ENCODE data around the gene DNER. TPM values are rescaled to one million over a fixed set of nuclear protein-coding genes. Genes with fewer than 3 reads are reported as not detected.

Gene DNER
- total and polyA plus RNA-seq, 2 experiments from 2014 or later, result 4.7 to 8.8 TPM

DNA sequence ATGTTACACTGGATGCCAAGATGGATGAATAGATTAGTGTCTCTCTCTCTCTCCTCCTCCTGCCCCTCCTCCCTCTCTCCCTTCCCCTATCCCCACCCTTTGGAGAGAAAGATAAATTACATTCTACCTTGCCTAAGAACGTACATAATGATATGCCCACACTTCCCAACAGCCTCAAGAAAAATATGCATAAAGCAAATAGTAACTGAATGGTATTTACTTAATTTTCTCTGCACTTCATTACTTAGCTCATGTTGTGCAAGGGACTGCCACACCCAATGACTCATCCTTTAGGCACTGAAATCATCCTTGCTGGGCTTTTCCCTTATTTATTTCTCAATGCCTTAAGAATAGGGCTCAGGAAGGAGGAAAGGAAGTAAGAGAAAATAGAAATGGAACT is 306.0 kb downstream of the DNER start:
- H3K27ac Mint-ChIP-seq, result no peak overlapping the region
- ATAC-seq (peak; percentile 34; the same call in 2 of the 3 replicates), DNase-seq (ENCODE audit: low spot score) (peak; percentile 51)
- no peak overlapping the region for H3K4me3 Mint-ChIP-seq
- Histone ChIP-seq H3K9me2 (ENCODE audit: insufficient read depth) (peaks cover 5% of the 10 kb centered on the region; the same call in 1 of the 2 replicates), H3K4me3 (no peak overlapping the region), H3K79me2 (replicated peaks; ENCODE audit: insufficient read depth) (no peaks in the 10 kb centered on the region), H3K36me3 (ENCODE audit: insufficient read depth) (no peaks in the 10 kb centered on the region), H3K27ac (ENCODE audit: low read depth) (peak overlapping the region; percentile 53; the same call in 1 of the 2 replicates), H3K4me2 (no peak overlapping the region), H4K20me1 (replicated peaks; ENCODE audit: insufficient read depth) (no peaks in the 10 kb centered on the region), H3K4me1 (ENCODE audit: insufficient read depth) (peaks cover 25% of the 10 kb centered on the region), H2AFZ (no peak overlapping the region), H3F3A (replicated peaks; ENCODE audit: low read depth) (no peaks in the 10 kb centered on the region), H3K27me3 (ENCODE audit: insufficient read depth) (no peaks in the 10 kb centered on the region)
- no peaks in the 10 kb centered on the region for H3K36me3 Mint-ChIP-seq (ENCODE audit: low read depth)
- H3K27me3 Mint-ChIP-seq (ENCODE audit: insufficient read depth, low read depth, poor library complexity), result peaks cover 7% of the 10 kb centered on the region
- H3K9me3 Mint-ChIP-seq, result peaks cover 3% of the 10 kb centered on the region; the same call in 1 of the 3 replicates
- no peak for TF ChIP-seq EZH2 (IDR thresholded peaks at IDR 0.05; ENCODE audit: low read depth, unreplicated experiment)
- H3K4me1 Mint-ChIP-seq, result peaks cover 25% of the 10 kb centered on the region

DNA sequence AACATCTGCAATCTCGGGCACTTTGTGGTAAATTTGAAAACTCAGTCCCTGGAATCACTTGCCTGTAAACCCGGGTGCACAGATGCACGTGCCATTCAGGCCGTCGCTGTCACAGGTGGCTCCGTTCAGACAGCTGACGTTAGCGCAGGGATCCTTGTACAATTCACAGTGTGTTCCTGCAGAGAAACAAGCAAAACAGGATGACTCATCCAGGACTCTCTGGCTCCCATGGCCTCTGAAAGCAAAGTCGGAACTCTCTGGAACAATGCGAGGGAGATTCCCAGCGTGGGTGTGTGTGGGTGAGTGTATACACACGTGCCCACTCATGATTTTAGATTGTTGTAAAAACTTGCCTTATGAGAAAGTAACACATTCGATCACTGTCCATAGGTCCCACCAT is 307.2 kb downstream of the DNER start:
- H3K27ac ChIP-seq (ENCODE audit: low read depth), result no peak overlapping the region
- H3F3A ChIP-seq (replicated peaks; ENCODE audit: low read depth), result no peaks in the 10 kb centered on the region
- TF ChIP-seq EZH2phosphoT487 (IDR thresholded peaks at IDR 0.05; ENCODE audit: unreplicated experiment) (no peak), POLR2AphosphoS5 (IDR thresholded peaks at IDR 0.05; ENCODE audit: low read depth) (no peak), ZNF114 (CRISPR knock-in tag; IDR thresholded peaks at IDR 0.05) (no peak), EZH2 (IDR thresholded peaks at IDR 0.05; ENCODE audit: low read depth, unreplicated experiment) (no peak)
- TF ChIP-seq, protein P1, sequence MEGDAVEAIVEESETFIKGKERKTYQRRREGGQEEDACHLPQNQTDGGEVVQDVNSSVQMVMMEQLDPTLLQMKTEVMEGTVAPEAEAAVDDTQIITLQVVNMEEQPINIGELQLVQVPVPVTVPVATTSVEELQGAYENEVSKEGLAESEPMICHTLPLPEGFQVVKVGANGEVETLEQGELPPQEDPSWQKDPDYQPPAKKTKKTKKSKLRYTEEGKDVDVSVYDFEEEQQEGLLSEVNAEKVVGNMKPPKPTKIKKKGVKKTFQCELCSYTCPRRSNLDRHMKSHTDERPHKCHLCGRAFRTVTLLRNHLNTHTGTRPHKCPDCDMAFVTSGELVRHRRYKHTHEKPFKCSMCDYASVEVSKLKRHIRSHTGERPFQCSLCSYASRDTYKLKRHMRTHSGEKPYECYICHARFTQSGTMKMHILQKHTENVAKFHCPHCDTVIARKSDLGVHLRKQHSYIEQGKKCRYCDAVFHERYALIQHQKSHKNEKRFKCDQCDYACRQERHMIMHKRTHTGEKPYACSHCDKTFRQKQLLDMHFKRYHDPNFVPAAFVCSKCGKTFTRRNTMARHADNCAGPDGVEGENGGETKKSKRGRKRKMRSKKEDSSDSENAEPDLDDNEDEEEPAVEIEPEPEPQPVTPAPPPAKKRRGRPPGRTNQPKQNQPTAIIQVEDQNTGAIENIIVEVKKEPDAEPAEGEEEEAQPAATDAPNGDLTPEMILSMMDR (conservative IDR thresholded peaks at IDR 0.05; ENCODE audit: low read depth in 2 of 2), result no peak
- TF ChIP-seq, protein P2, sequence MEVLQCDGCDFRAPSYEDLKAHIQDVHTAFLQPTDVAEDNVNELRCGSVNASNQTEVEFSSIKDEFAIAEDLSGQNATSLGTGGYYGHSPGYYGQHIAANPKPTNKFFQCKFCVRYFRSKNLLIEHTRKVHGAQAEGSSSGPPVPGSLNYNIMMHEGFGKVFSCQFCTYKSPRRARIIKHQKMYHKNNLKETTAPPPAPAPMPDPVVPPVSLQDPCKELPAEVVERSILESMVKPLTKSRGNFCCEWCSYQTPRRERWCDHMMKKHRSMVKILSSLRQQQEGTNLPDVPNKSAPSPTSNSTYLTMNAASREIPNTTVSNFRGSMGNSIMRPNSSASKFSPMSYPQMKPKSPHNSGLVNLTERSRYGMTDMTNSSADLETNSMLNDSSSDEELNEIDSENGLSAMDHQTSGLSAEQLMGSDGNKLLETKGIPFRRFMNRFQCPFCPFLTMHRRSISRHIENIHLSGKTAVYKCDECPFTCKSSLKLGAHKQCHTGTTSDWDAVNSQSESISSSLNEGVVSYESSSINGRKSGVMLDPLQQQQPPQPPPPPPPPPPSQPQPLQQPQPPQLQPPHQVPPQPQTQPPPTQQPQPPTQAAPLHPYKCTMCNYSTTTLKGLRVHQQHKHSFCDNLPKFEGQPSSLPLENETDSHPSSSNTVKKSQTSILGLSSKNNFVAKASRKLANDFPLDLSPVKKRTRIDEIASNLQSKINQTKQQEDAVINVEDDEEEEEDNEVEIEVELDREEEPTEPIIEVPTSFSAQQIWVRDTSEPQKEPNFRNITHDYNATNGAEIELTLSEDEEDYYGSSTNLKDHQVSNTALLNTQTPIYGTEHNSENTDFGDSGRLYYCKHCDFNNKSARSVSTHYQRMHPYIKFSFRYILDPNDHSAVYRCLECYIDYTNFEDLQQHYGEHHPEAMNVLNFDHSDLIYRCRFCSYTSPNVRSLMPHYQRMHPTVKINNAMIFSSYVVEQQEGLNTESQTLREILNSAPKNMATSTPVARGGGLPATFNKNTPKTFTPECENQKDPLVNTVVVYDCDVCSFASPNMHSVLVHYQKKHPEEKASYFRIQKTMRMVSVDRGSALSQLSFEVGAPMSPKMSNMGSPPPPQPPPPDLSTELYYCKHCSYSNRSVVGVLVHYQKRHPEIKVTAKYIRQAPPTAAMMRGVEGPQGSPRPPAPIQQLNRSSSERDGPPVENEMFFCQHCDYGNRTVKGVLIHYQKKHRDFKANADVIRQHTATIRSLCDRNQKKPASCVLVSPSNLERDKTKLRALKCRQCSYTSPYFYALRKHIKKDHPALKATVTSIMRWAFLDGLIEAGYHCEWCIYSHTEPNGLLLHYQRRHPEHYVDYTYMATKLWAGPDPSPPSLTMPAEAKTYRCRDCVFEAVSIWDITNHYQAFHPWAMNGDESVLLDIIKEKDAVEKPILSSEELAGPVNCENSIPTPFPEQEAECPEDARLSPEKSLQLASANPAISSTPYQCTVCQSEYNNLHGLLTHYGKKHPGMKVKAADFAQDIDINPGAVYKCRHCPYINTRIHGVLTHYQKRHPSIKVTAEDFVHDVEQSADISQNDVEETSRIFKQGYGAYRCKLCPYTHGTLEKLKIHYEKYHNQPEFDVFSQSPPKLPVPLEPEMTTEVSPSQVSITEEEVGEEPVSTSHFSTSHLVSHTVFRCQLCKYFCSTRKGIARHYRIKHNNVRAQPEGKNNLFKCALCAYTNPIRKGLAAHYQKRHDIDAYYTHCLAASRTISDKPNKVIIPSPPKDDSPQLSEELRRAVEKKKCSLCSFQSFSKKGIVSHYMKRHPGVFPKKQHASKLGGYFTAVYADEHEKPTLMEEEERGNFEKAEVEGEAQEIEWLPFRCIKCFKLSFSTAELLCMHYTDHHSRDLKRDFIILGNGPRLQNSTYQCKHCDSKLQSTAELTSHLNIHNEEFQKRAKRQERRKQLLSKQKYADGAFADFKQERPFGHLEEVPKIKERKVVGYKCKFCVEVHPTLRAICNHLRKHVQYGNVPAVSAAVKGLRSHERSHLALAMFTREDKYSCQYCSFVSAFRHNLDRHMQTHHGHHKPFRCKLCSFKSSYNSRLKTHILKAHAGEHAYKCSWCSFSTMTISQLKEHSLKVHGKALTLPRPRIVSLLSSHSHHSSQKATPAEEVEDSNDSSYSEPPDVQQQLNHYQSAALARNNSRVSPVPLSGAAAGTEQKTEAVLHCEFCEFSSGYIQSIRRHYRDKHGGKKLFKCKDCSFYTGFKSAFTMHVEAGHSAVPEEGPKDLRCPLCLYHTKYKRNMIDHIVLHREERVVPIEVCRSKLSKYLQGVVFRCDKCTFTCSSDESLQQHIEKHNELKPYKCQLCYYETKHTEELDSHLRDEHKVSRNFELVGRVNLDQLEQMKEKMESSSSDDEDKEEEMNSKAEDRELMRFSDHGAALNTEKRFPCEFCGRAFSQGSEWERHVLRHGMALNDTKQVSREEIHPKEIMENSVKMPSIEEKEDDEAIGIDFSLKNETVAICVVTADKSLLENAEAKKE (CRISPR knock-in tag; IDR thresholded peaks at IDR 0.05), result no peak
- Mint-ChIP-seq H3K27ac (no peak overlapping the region), H3K4me3 (no peak overlapping the region), H3K27me3 (ENCODE audit: insufficient read depth, low read depth, poor library complexity) (peaks cover 4% of the 10 kb centered on the region), H3K4me1 (peaks cover 25% of the 10 kb centered on the region), H3K9me3 (no peaks in the 10 kb centered on the region; the same call in 2 of the 3 replicates), H3K36me3 (ENCODE audit: low read depth) (no peaks in the 10 kb centered on the region)
- H3K4me1 ChIP-seq (ENCODE audit: insufficient read depth), result peaks cover 25% of the 10 kb centered on the region
- ATAC-seq (no peak), DNase-seq (ENCODE audit: low spot score) (no peak)
- H2AFZ ChIP-seq, result no peak overlapping the region
- no peaks in the 10 kb centered on the region for H3K36me3 ChIP-seq (ENCODE audit: insufficient read depth)
- H4K20me1 ChIP-seq (replicated peaks; ENCODE audit: insufficient read depth), result no peaks in the 10 kb centered on the region
- no peaks in the 10 kb centered on the region for H3K79me2 ChIP-seq (replicated peaks; ENCODE audit: insufficient read depth)
- H3K27me3 ChIP-seq (ENCODE audit: insufficient read depth), result no peaks in the 10 kb centered on the region
- H3K4me2 ChIP-seq, result no peak overlapping the region
- peaks cover 5% of the 10 kb centered on the region; the same call in 1 of the 2 replicates for H3K9me2 ChIP-seq (ENCODE audit: insufficient read depth)
- H3K4me3 ChIP-seq, result no peak overlapping the region

All from GM23338 (cell line).